Endothelial cell (in vitro differentiated cells): ENCODE results near the gene HSD17B12. TPM values are rescaled to one million over a fixed set of nuclear protein-coding genes. Genes with fewer than 3 reads are reported as not detected.

Experiments used
- DNase-seq: peaks from one replicate; pipeline ENCODE4 v3.0.0; 2021; ENCODE audit warnings: low spot score
- H3K27ac Mint-ChIP-seq: one replicate; pipeline ENCODE4 v1.8.0; 2021; ENCODE audit warnings: mixed read lengths, inconsistent platforms; ENCODE audit not compliant: unreplicated experiment
- H3K27me3 Mint-ChIP-seq: one replicate; pipeline ENCODE4 v1.8.0; 2021; ENCODE audit warnings: mild to moderate bottlenecking, moderate library complexity, mixed read lengths, inconsistent platforms; ENCODE audit not compliant: unreplicated experiment
- H3K36me3 Mint-ChIP-seq: one replicate; pipeline ENCODE4 v1.8.0; 2021; ENCODE audit warnings: mild to moderate bottlenecking, low read depth, mixed read lengths, inconsistent platforms; ENCODE audit not compliant: unreplicated experiment
- H3K4me1 Mint-ChIP-seq: one replicate; pipeline ENCODE4 v1.8.0; 2021; ENCODE audit warnings: mild to moderate bottlenecking, mixed read lengths, inconsistent platforms; ENCODE audit not compliant: unreplicated experiment
- H3K4me3 Mint-ChIP-seq: one replicate; pipeline ENCODE4 v1.8.0; 2021; ENCODE audit warnings: mild to moderate bottlenecking, mixed read lengths, inconsistent platforms; ENCODE audit not compliant: unreplicated experiment
- H3K9me3 Mint-ChIP-seq: one replicate; pipeline ENCODE4 v1.8.0; 2021; ENCODE audit warnings: mixed read lengths, inconsistent platforms; ENCODE audit not compliant: unreplicated experiment
- CTCF ChIP-seq: fragments of 200-600 bp; sonication (generic); IDR thresholded peaks from one replicate; pipeline ENCODE4 v1.5.0; 2021; ENCODE audit warnings: antibody characterized with exemption; ENCODE audit not compliant: unreplicated experiment
- total RNA-seq: library from RNA; stranded (reverse); fragmentation: NEBNext Ultra II Directional; extraction: Animal tissue kit (Norgen Biotek cat#: 25700); gene quantifications from one replicate; pipeline ENCODE4 v1.2.1, GENCODE V29; 2021; ENCODE audit not compliant: unreplicated experiment

HSD17B12 gene
- total RNA-seq, 1 donor from 2014 or later: 110 TPM

GRCh38 chr11:43779306-43779705 lies 98.8 kb downstream of the HSD17B12 start:
- H3K4me3 Mint-ChIP-seq: no peak overlapping the region
- H3K9me3 Mint-ChIP-seq: no peaks in the 10 kb centered on the region
- H3K27ac Mint-ChIP-seq: no peak overlapping the region
- peaks cover 5% of the 10 kb centered on the region for H3K27me3 Mint-ChIP-seq
- peaks cover 6% of the 10 kb centered on the region for H3K4me1 Mint-ChIP-seq
- TF ChIP-seq CTCF: no peak
- DNase-seq: no peak
- H3K36me3 Mint-ChIP-seq: peaks cover 21% of the 10 kb centered on the region

- no peak for DNase-seq
- no peak for TF ChIP-seq CTCF
- Mint-ChIP-seq H3K4me3 (peak overlapping the region; percentile 52), H3K36me3 (peaks cover 23% of the 10 kb centered on the region), H3K9me3 (no peaks in the 10 kb centered on the region), H3K4me1 (peaks cover 3% of the 10 kb centered on the region), H3K27ac (no peak overlapping the region), H3K27me3 (peaks cover 2% of the 10 kb centered on the region)
Measured at GRCh38 chr11:43784301-43784700, 103.8 kb downstream of the HSD17B12 start.

GRCh38 chr11:43784866-43785265 lies 104.3 kb downstream of the HSD17B12 start:
- H3K36me3 Mint-ChIP-seq: peaks cover 24% of the 10 kb centered on the region
- no peak overlapping the region for H3K27ac Mint-ChIP-seq
- no peaks in the 10 kb centered on the region for H3K9me3 Mint-ChIP-seq
- H3K4me1 Mint-ChIP-seq: peaks cover 3% of the 10 kb centered on the region
- DNase-seq: no peak
- no peak overlapping the region for H3K4me3 Mint-ChIP-seq
- H3K27me3 Mint-ChIP-seq: peaks cover 2% of the 10 kb centered on the region
- no peak for TF ChIP-seq CTCF

GRCh38 chr11:43785318-43785717 lies 104.8 kb downstream of the HSD17B12 start:
- Mint-ChIP-seq H3K27me3 (peaks cover 3% of the 10 kb centered on the region), H3K36me3 (peaks cover 26% of the 10 kb centered on the region), H3K9me3 (no peaks in the 10 kb centered on the region), H3K27ac (no peak overlapping the region), H3K4me3 (no peak overlapping the region), H3K4me1 (peaks cover 3% of the 10 kb centered on the region)
- TF ChIP-seq CTCF: no peak
- DNase-seq: no peak

GRCh38 chr11:43786016-43786415 lies 105.5 kb downstream of the HSD17B12 start:
- no peaks in the 10 kb centered on the region for H3K9me3 Mint-ChIP-seq
- peaks cover 3% of the 10 kb centered on the region for H3K4me1 Mint-ChIP-seq
- no peak overlapping the region for H3K27ac Mint-ChIP-seq
- H3K36me3 Mint-ChIP-seq: peaks cover 27% of the 10 kb centered on the region
- no peak for DNase-seq
- TF ChIP-seq CTCF: no peak
- peaks cover 4% of the 10 kb centered on the region for H3K27me3 Mint-ChIP-seq
- H3K4me3 Mint-ChIP-seq: no peak overlapping the region
